ENCODE results near the gene C18orf63. TPM values are rescaled to one million over a fixed set of nuclear protein-coding genes. Genes with fewer than 3 reads are reported as not detected.

C18orf63 gene
- total RNA-seq, 1 experiment from 2014 or later, result not detected

GRCh38 chr18:74276609-74277008, 39.0 kb upstream of the C18orf63 start:
- TF ChIP-seq CTCF (IDR thresholded peaks at IDR 0.05; ENCODE audit: unreplicated experiment), result no peak
- Mint-ChIP-seq H3K27ac (ENCODE audit: unreplicated experiment) (no peak overlapping the region), H3K27me3 (ENCODE audit: unreplicated experiment) (no peaks in the 10 kb centered on the region), H3K36me3 (ENCODE audit: insufficient read depth, unreplicated experiment) (peaks cover 13% of the 10 kb centered on the region), H3K9me3 (ENCODE audit: low read depth, unreplicated experiment) (no peaks in the 10 kb centered on the region), H3K4me1 (ENCODE audit: low read depth, unreplicated experiment) (peaks cover 19% of the 10 kb centered on the region), H3K4me3 (ENCODE audit: low read depth, unreplicated experiment) (no peak overlapping the region)
- CTCF ChIA-PET, result interaction anchor here (1.4 kb wide), 1 partner anchor 11 kb away, joined by 3 read pairs; no protein-coding TSS in a partner anchor
- BruUV-seq (replicated peaks), result no TSS peak
- intact Hi-C loops (cut with micrococcal nuclease; ENCODE audit: unreplicated experiment), result no loop called here
- no peak for DNase-seq

- H3K36me3 Mint-ChIP-seq (ENCODE audit: insufficient read depth, unreplicated experiment), result peaks cover 20% of the 10 kb centered on the region
- intact Hi-C loops (cut with micrococcal nuclease; ENCODE audit: unreplicated experiment), result no loop called here
- CTCF ChIA-PET, result no interaction called here
- no peak overlapping the region for H3K27ac Mint-ChIP-seq (ENCODE audit: unreplicated experiment)
- no peak for DNase-seq
- BruUV-seq (replicated peaks), result no TSS peak
- H3K9me3 Mint-ChIP-seq (ENCODE audit: low read depth, unreplicated experiment), result no peaks in the 10 kb centered on the region
- TF ChIP-seq CTCF (IDR thresholded peaks at IDR 0.05; ENCODE audit: unreplicated experiment), result no peak
- no peak overlapping the region for H3K4me3 Mint-ChIP-seq (ENCODE audit: low read depth, unreplicated experiment)
- H3K4me1 Mint-ChIP-seq (ENCODE audit: low read depth, unreplicated experiment), result peaks cover 26% of the 10 kb centered on the region
- no peaks in the 10 kb centered on the region for H3K27me3 Mint-ChIP-seq (ENCODE audit: unreplicated experiment)
These were observed 38.3 kb upstream of the C18orf63 start for GRCh38 chr18:74277296-74277695.

GRCh38 chr18:74278058-74278457, 37.6 kb upstream of the C18orf63 start:
- TF ChIP-seq CTCF (IDR thresholded peaks at IDR 0.05; ENCODE audit: unreplicated experiment), result no peak
- no peak for DNase-seq
- Mint-ChIP-seq H3K27ac (ENCODE audit: unreplicated experiment) (no peak overlapping the region), H3K4me3 (ENCODE audit: low read depth, unreplicated experiment) (no peak overlapping the region), H3K36me3 (ENCODE audit: insufficient read depth, unreplicated experiment) (peaks cover 24% of the 10 kb centered on the region), H3K4me1 (ENCODE audit: low read depth, unreplicated experiment) (peaks cover 33% of the 10 kb centered on the region), H3K9me3 (ENCODE audit: low read depth, unreplicated experiment) (no peaks in the 10 kb centered on the region), H3K27me3 (ENCODE audit: unreplicated experiment) (no peaks in the 10 kb centered on the region)
- CTCF ChIA-PET, result no interaction called here
- intact Hi-C loops (cut with micrococcal nuclease; ENCODE audit: unreplicated experiment), result no loop called here
- BruUV-seq (replicated peaks), result no TSS peak

- no peak overlapping the region for H3K27ac Mint-ChIP-seq (ENCODE audit: unreplicated experiment)
- CTCF ChIA-PET, result no interaction called here
- peaks cover 24% of the 10 kb centered on the region for H3K36me3 Mint-ChIP-seq (ENCODE audit: insufficient read depth, unreplicated experiment)
- DNase-seq, result no peak
- H3K4me1 Mint-ChIP-seq (ENCODE audit: low read depth, unreplicated experiment), result peaks cover 43% of the 10 kb centered on the region
- no peaks in the 10 kb centered on the region for H3K9me3 Mint-ChIP-seq (ENCODE audit: low read depth, unreplicated experiment)
- no peaks in the 10 kb centered on the region for H3K27me3 Mint-ChIP-seq (ENCODE audit: unreplicated experiment)
- no peak overlapping the region for H3K4me3 Mint-ChIP-seq (ENCODE audit: low read depth, unreplicated experiment)
- intact Hi-C loops (cut with micrococcal nuclease; ENCODE audit: unreplicated experiment), result no loop called here
- no TSS peak for BruUV-seq (replicated peaks)
- TF ChIP-seq CTCF (IDR thresholded peaks at IDR 0.05; ENCODE audit: unreplicated experiment), result no peak
These were observed 36.7 kb upstream of the C18orf63 start for GRCh38 chr18:74278983-74279382.

Data from Calu3 (cell line).